GM21390 (cell line): ENCODE results near the gene VSIR.

ENCODE experiments used
- ATAC-seq: cut with Tn5 transposase; IDR thresholded peaks from one replicate; pipeline ENCODE4 v1.9.1; 2021; ENCODE audit not compliant: unreplicated experiment

The VSIR gene

DNA sequence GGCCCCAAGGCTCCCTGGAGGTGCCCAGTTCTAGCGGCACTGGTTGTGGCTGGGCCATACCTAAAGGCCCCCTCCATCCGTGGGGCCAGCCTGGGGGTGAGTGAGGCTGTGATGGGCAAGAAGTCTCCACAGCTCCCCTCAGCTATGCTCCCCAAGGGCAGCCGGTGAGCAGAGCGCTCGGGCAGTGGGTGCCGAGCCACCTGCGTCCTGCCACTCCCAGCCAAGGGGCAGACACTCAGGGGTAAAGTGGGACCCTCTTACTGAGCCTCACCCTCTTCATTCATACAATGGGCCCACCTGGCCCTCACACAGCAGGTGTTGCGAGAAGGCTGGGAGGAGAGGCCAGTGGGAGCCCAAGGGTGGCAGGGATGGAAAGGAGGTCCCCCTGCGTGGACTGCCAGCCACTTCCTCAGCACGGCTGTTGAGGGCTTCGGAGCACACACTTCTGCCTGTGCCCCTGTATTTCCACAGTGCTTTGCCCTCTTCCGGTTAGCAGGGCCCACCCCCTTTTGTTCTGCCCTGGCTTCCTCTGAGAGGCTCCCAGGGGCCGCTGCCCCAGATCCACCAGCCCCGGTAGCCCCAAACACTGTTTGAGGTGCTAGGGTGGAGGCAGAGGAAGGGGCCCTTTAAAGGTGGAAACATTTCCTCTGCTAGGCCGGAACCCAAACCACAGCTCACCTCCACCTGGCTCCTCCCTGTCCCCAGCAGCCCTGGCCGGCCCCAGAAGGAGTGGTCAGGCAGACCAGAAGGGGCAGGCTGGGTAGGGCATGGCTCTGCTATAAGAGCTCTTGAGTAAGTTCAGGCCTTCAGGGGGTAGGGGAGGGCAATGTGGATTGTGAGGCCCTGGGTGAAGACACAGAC, 37.4 kb downstream of the VSIR start:
- no peak for ATAC-seq

DNA sequence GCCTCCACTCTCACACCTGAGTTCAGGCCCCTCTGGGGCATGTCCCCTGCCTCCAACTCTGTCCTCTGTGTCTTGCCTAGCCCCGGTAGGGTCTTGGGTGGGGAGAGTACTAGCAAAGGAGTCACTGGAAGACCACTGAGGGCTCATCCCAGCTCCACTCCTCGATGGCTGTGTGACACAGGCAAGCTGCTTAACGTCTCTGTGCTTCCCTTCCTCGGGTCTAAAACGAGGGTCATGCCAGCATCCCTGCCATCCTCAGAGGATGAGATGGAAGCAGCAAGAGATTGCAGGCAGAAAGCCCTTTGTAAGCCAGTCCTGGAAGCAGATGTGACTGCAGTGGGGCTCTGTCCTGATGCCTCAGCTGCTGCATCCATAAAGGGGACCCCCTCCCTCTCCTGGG, 38.5 kb downstream of the VSIR start:
- ATAC-seq = no peak

DNA sequence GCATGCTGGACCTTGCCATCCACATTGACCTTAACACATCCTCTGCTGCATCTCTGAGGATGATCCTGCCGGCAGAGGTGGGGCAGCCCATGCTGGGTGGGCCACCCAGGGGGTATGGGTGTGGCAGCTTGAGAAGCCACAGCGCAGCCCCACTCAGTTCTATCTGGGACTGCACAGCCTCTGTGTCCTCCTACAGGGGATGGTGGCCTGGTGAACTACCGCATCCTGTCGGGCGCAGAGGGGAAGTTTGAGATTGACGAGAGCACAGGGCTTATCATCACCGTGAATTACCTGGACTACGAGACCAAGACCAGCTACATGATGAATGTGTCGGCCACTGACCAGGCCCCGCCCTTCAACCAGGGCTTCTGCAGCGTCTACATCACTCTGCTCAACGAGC, 41.5 kb downstream of the VSIR start:
- no peak for ATAC-seq

DNA sequence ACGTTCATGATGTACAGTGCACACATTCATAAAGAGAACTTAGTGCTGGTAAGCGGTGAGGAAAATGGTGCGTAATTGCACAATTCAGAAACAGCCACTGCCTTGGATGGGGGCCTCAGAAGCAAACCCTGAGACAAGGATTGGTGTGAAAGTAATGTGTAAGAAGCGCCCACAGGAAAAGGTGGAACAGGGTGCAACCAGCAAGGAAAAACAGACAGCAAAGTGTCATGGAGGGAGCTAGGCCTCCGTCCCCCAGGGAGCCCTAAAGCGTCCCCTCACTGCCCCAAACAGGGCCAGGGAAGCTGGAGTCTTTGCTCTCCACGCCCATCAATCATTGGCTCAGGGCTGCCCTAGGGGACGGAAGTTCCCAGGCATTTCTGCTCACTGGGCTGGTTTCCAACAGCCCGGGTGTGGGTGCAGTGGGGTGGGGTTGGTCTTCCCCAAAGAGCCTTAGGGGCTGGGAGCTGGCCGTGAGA, 44.1 kb downstream of the VSIR start:
- no peak for ATAC-seq

DNA sequence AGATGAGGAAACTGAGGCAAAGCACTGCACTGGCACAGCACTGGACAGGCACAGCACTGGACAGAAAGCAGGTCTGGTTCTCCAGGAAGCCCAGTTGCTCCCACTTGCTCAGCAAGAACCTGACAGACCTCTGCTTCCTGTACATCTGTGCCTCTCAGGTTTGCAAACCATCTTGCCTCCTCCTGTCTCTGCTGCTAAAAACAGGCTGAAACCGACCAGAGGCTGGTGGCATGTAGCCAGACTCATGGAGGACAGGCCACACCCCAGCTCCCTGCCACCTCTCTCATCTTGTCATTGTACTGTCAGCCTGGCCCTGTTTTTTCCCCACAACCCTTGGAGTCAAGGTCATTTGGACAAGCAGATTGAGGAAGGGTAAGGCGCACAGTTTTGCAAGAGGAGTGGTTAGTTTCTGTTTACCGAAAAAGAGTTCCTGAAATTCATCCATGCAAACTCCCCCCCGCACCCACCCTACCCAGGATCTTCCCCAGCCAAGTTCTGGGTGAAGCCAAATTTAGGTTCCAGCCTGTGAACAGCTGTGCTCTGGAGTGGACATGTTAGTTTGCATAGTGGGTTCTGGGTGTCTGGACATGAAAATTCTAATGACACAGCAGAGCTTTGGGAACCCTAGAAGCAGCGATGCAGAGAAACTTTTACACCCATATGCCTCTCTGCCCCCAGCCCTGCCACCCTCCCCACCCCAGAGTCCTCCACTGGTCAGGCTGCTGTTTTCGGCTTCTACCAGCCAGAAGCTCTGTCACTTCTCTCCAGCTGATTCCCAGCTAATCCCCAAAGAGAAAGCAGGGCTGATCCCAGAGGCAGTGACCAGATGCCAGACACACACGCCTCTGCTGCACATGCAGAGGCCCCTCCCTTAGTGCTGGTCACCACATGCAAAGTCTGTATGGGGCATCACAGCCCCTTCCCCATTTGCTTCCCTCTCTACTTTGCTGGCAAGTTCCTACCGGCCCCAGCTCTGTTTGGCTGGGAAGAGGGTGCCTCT, 45.3 kb downstream of the VSIR start:
- ATAC-seq = peak; percentile 73

- peak; percentile 57 for ATAC-seq
These were observed 46.1 kb downstream of the VSIR start for GRCh38 chr10:71727105-71727737.

DNA sequence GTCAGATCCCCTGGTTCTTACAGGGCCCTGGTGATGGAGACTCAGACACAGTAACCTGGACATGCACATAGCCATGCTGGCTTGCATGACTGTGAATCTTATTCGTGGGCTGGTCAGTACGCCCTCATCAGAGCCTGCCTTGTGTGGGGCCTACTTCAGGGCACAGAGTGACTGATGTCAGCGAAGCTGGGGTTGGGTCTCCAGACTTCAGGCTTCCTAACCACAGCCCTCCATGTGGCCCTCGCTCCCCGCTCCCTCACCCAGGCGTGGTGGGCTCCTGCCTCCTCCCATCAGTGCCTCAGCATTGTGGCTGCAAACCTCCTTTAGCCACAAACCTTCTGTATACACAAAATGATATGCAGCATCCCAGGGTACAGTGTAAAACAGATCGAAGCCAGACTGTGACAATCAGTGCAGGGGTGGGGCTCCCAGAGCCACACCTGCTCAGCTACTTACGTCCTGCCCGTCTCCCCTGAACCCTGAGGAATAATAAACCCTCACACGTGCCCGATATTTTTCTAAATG, 46.7 kb downstream of the VSIR start:
- ATAC-seq = no peak

- ATAC-seq = no peak
These were observed 47.2 kb downstream of the VSIR start for GRCh38 chr10:71725998-71726579.

DNA sequence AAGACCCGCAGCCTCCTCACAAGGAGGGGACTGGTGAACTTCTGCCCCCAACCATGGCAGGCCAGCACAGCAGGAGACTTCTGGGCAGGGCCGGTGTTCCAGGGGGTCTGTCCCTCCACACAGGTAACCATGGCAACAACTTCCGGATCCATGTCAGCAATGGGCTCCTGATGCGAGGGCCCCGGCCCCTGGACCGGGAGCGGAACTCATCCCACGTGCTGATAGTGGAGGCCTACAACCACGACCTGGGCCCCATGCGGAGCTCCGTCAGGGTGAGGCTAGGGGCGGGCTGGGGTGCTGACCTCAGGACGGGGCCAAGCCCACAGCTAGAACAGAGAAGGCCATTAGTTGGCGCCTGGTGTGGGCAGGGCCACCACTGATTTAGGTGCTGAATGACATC, 48.1 kb downstream of the VSIR start:
- ATAC-seq = no peak

GRCh38 chr10:71724539-71724938, 48.8 kb downstream of the VSIR start:
- no peak for ATAC-seq

DNA sequence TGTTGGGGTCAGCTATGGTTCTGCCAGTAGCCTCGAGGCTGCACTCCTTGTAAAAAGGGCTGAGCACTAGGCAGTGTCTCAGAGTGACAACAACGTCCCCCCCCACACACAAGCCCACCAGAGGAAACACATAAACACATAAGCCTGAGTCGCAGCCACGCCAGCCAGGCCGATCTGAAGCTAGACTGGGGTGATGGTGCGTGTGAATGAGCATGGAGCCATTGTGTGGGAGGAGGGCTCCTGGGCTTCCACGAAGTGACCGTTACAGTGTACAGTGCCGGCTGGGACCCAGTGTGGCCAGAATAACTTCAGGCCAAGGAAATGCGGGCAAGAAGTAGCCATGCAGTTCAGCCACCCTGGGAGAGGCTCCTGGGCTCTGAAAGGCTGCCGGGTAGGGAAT, 50.0 kb downstream of the VSIR start:
- ATAC-seq = no peak

DNA sequence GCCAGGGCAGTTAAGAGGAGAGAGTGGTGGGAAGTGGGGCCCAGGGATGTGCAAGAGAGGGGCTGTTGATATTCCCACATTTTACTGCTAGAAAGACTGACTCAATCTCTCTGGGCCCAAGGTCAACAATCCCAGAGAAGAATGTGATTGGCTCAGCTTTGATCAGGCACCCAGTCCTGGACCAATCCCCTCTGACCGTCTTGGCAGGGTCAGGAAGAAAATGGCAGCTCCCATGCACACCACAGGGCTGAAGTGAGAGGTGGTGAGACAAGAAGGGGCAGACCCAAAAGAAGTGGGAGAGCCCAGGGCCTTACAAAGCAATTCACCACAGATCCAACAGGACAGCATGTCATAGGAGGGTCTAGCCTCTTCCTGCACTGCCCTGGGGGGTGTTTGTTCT, 50.5 kb downstream of the VSIR start:
- ATAC-seq = no peak

DNA sequence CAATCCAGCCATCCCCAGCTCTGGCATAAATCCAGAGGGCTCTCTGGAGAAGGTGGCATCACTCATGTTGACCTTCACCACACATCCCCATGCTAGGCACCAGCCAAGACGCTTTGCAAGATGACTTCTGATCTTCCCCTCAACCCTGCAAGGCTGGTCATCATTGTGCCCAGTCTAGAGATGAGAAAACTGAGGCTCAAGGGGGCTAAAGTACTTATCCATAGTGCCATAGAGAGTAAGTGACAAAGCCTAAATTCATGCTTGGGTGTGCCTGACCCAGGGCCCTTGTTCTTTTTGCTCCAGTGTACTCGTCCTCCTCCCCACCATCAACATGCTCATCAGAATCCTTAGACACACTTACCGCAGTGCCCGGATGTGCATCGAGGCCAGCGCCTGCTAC, 52.0 kb downstream of the VSIR start:
- ATAC-seq = no peak

DNA sequence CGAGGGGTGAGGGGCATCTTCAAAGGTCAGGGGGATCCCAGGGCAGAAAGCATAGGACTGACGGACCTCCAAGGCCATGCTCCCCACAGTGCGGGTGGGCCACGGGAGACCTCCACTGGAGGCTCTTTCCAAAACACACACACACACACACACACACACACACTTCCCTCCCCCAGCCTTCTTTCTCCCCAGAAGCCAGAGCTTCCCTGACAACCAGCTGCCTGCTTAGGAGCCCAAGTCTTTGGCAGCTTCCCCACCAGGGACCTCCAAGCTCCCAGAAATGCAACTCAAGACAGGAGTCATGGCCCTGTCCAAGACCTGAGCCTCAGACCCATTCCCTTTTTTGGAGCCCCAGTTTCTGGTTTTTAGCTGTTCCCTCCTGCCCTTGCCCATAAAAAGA, 53.0 kb downstream of the VSIR start:
- ATAC-seq = no peak

- no peak for ATAC-seq
These were observed 53.7 kb downstream of the VSIR start, which contains the start of gene C10orf105 for GRCh38 chr10:71719464-71720201. C10orf105 (minus strand) TSS chr10:71719778; CDS start chr10:71716337, 3,441 bp downstream.

- ATAC-seq = no peak
These were observed 54.3 kb downstream of the VSIR start for GRCh38 chr10:71719042-71719441.

DNA sequence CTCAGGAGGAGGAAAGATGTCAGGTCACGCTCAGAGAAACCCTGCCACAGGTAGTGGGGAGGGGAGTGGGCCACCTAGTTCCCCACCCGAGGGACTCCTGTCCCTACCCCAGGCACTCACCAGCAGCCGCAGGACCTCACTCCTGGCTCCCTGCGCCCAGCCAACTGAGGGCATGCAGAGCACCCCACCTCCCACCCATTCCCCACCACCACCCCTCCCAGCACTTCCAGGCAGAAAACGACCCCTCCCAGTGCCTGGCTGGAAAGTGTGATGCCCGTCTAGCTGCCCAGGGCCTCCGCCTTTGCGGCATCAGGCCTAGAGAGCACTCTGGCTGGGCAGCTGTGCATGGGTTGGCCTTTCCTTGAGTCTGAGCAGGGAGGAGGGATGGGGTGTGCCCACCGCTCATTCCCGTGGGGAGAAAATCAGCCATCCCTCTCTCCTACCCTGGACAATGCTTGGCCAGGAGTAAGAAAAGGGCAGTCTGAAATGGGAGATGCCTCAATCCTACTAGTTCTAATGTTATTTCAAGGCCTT, 55.1 kb downstream of the VSIR start:
- ATAC-seq = no peak

GRCh38 chr10:71717551-71717951, 55.8 kb downstream of the VSIR start:
- no peak for ATAC-seq

DNA sequence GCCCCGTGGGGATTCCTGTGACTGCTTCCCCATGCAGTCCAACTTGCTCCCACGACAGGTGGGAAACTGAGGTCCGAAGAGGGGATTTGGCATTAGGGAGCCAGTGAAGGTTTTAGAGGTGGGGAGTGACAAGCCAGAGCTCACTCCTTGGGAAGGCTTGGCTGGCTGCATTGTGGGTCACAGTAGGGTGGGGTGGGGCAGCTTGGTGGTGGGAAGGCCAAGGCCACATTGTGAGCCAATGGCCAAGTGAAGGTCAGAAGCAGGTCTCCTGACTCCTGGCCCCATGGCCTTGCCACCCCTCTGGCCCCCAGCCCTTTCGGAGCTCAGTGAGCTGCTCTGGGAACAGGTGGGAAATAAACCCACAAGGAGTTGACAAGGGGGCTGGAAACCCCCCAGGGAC, 56.3 kb downstream of the VSIR start:
- no peak for ATAC-seq

DNA sequence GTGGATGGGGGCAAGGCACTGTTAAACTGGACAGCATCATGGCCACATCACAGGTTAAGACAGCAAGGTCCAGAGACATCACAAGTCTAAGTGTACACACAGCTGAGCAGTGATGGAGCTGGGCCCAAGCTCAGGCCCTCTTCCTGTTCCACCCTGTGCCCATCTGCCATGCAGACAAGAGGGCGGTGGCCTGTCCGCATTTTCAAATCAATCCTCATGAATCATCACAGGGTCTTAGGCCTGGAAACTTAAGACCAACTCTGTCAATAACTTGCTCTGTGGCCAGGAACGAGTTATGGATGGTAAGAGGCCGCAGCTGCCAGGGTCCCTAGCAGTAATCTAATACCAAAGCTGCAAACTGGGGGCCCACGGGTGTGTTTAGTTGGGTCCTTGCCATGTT, 56.9 kb downstream of the VSIR start:
- no peak for ATAC-seq
